A549 (cell line): Measurements from ENCODE around the gene B4GALT2. TPM values are rescaled to one million over a fixed set of nuclear protein-coding genes. Genes with fewer than 3 reads are reported as not detected.

Source experiments
- BHLHE40 ChIP-seq: IDR thresholded peaks from 2 replicates; pipeline ENCODE4 v1.6.1; 2012; ENCODE audit warnings: low read depth, low read length, inconsistent platforms
- CBX8 ChIP-seq: fragments of 200-600 bp; sonication (generic); IDR thresholded peaks from 2 replicates; pipeline ENCODE4 v1.6.1; 2016
- CHD2 ChIP-seq: fragments of 150-350 bp; IDR thresholded peaks from 2 replicates; pipeline ENCODE4 v1.6.1; 2014; ENCODE audit warnings: low read length; ENCODE audit not compliant: partially characterized antibody
- CHD4 ChIP-seq: fragments of 200-600 bp; sonication (generic); IDR thresholded peaks from 2 replicates; pipeline ENCODE4 v1.6.1; 2016; ENCODE audit warnings: antibody characterized with exemption, mild to moderate bottlenecking, borderline replicate concordance
- CTCF ChIP-seq: fragments of >200 bp; sonication (Bioruptor Twin); formaldehyde crosslinking; IDR thresholded peaks from 3 replicates; pipeline ENCODE4 v1.5.1; 2016
- ELK1 ChIP-seq: fragments of 150-350 bp; IDR thresholded peaks from 2 replicates; pipeline ENCODE4 v1.6.1; 2014; ENCODE audit warnings: low read depth, mild to moderate bottlenecking, low read length
- FOSB ChIP-seq: fragments of 250-450 bp; sonication (Bioruptor Pico); IDR thresholded peaks from 2 replicates; pipeline ENCODE4 v1.5.0; 2020; ENCODE audit warnings: mild to moderate bottlenecking, moderate library complexity
- FOXS1 ChIP-seq: fragments of 250-450 bp; sonication (Bioruptor Pico); IDR thresholded peaks from 2 replicates; pipeline ENCODE4 v1.5.0; 2020; ENCODE audit warnings: mild to moderate bottlenecking, moderate library complexity
- GATA3 ChIP-seq: IDR thresholded peaks from 2 replicates; pipeline ENCODE4 v1.6.1; 2012; ENCODE audit warnings: borderline replicate concordance
- HDAC2 ChIP-seq: fragments of 200-600 bp; sonication (generic); IDR thresholded peaks from 2 replicates; pipeline ENCODE4 v1.6.1; 2016
- HOXB13 ChIP-seq: fragments of 250-450 bp; sonication (Bioruptor Pico); IDR thresholded peaks from 2 replicates; pipeline ENCODE4 v1.5.0; 2020; ENCODE audit warnings: low read depth, mild to moderate bottlenecking, moderate library complexity
- JUN ChIP-seq, 2 experiments: fragments of >200 bp; sonication (Bioruptor Twin); formaldehyde crosslinking; IDR thresholded peaks; 2 replicates in 1 of 2; 3 replicates in 1 of 2; pipeline ENCODE4 v1.6.1; 2016 to 2017
- KDM5A ChIP-seq: fragments of 200-600 bp; sonication (generic); IDR thresholded peaks from 2 replicates; pipeline ENCODE4 v1.6.1; 2016; ENCODE audit warnings: antibody characterized with exemption, mild to moderate bottlenecking
- MAFK ChIP-seq: fragments of 450-650 bp; IDR thresholded peaks from 2 replicates; pipeline ENCODE4 v1.6.1; 2014; ENCODE audit not compliant: partially characterized antibody
- MYC ChIP-seq: IDR thresholded peaks from 2 replicates; pipeline ENCODE4 v1.6.1; 2012; ENCODE audit warnings: mild to moderate bottlenecking, inconsistent platforms, low read length, improper control_type of control experiment, borderline replicate concordance
- RAD21 ChIP-seq, 2 experiments: fragments of >200 bp in 1 of 2; sonication (Bioruptor Twin) in 1 of 2; formaldehyde crosslinking in 1 of 2; IDR thresholded peaks in 1 of 2; conservative IDR thresholded peaks in 1 of 2; 2 replicates in 1 of 2; 3 replicates in 1 of 2; pipeline ENCODE4 v1.6.1; 2012 to 2018; ENCODE audit warnings: inconsistent platforms in 1 of 2
- RNF2 ChIP-seq: fragments of 200-600 bp; sonication (generic); IDR thresholded peaks from 2 replicates; pipeline ENCODE4 v1.6.1; 2016; ENCODE audit warnings: low read depth, mild to moderate bottlenecking, antibody characterized with exemption, moderate library complexity, borderline replicate concordance
- SMC3 ChIP-seq: fragments of >200 bp; sonication (Bioruptor Twin); formaldehyde crosslinking; IDR thresholded peaks from 3 replicates; pipeline ENCODE4 v1.6.1; 2018; ENCODE audit warnings: inconsistent platforms
- TP53 ChIP-seq: fragments of 250-450 bp; sonication (Bioruptor Pico); IDR thresholded peaks from 2 replicates; pipeline ENCODE4 v1.5.0; 2021; ENCODE audit warnings: mild to moderate bottlenecking, moderate library complexity
- USF2 ChIP-seq: fragments of 450-650 bp; IDR thresholded peaks from 2 replicates; pipeline ENCODE4 v1.6.1; 2014; ENCODE audit warnings: antibody characterized with exemption
- polyA plus RNA-seq, 4 experiments: library from polyadenylated mRNA; depleted of rRNA in 3 of 4; stranded (reverse); fragments of >200 nt; fragmentation: RNase III in 1 of 4; extraction: RNeasy Plus Mini Kit Qiagen cat#74134 plus additional on column Dnase treatment in 1 of 4; gene quantifications; 2 replicates in 3 of 4; 3 replicates in 1 of 4; pipeline ENCODE4 v1.2.3, GENCODE V29; 2011 to 2017
- TF ChIP-seq, protein P1 (sequence below): IDR thresholded peaks from 2 replicates; pipeline ENCODE4 v1.6.1; 2012; ENCODE audit warnings: low read depth, borderline replicate concordance
- TF ChIP-seq, protein P2 (sequence below): fragments of >200 bp; sonication (Bioruptor Twin); formaldehyde crosslinking; IDR thresholded peaks from 3 replicates; pipeline ENCODE4 v1.6.1; 2016

B4GALT2 gene
- polyA plus RNA-seq, 2 of the 4 experiments (the other 2 are of a cell fraction), result 19.0 to 35.8 TPM

DNA sequence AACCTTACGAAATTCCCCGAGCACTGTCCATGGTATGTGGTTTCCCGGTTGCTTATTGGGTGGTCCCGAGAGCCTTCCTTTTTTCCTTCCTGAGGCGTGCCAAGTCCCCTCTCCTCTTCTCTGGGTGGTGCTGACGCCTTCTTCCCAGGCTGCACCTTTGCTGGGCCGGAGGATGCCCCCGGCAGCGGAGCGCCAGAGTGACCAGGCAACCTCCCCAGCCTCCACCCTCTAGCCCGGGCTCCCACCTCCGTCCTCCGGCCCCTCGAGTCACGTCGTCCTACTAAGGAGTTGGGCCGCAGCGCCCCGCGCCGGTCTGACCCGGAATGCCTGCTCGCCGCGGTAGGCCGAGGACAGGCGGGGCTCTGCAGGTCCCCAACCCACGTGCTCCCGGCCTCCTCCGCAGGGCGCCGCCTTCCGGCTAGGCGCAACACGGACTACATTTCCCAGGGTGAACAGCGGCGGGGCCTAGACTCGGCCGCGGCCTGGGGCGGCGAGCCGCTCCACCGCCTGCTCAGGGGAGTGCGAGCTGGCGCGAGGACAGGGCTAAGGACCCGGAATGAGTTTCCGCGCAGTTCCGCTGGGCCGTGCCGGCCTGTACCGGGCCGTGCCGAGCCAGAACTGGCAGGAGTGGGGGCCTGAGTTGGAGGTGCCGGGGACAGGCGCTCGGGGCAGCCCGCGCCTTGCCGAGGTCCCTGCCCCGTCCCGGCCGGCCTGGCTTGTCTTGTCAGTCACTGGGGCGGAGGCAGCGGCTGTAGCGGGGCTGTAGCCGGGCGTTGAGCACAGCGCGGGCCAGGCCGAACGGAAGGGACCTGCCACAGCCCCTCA is 32.6 kb upstream of the B4GALT2 start, which contains the start of gene IPO13 (continued):
- peak; percentile 62 for TF ChIP-seq SMC3
- TF ChIP-seq FOSB (CRISPR knock-in tag), result no peak
- TF ChIP-seq CTCF, result peak; percentile 55
- TF ChIP-seq, protein P1, sequence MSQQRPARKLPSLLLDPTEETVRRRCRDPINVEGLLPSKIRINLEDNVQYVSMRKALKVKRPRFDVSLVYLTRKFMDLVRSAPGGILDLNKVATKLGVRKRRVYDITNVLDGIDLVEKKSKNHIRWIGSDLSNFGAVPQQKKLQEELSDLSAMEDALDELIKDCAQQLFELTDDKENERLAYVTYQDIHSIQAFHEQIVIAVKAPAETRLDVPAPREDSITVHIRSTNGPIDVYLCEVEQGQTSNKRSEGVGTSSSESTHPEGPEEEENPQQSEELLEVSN, result peak; percentile 56
- no peak for TF ChIP-seq CHD2
- TF ChIP-seq GATA3, result no peak
- no peak for TF ChIP-seq RNF2
- peak; percentile 73; the same call in 1 of the 2 replicates for TF ChIP-seq MYC
- no peak for TF ChIP-seq CHD4
- TF ChIP-seq TP53, result no peak
- TF ChIP-seq FOXS1 (CRISPR knock-in tag), result no peak
- no peak for TF ChIP-seq MAFK
- TF ChIP-seq KDM5A, result no peak
- TF ChIP-seq HOXB13 (CRISPR knock-in tag), result no peak
- no peak for TF ChIP-seq HDAC2
- TF ChIP-seq, protein P2, sequence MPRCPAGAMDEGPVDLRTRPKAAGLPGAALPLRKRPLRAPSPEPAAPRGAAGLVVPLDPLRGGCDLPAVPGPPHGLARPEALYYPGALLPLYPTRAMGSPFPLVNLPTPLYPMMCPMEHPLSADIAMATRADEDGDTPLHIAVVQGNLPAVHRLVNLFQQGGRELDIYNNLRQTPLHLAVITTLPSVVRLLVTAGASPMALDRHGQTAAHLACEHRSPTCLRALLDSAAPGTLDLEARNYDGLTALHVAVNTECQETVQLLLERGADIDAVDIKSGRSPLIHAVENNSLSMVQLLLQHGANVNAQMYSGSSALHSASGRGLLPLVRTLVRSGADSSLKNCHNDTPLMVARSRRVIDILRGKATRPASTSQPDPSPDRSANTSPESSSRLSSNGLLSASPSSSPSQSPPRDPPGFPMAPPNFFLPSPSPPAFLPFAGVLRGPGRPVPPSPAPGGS, result peak; percentile 24; the same call in 1 of the 3 replicates
- no peak for TF ChIP-seq ELK1
- TF ChIP-seq USF2, result peak; percentile 82
- TF ChIP-seq JUN (IDR thresholded peaks at IDR 0.05), result peak; percentile 66 to 94; a peak in 4 of 5 replicates
- TF ChIP-seq CBX8, result no peak
- peak; percentile 58 to 68; a peak in 4 of 5 replicates for TF ChIP-seq RAD21 (conservative IDR thresholded peaks at IDR 0.05 in 1 of 2, IDR thresholded peaks at IDR 0.05 in 1 of 2)
- TF ChIP-seq BHLHE40, result no peak
